Measurements from ENCODE around the gene GSTM2.

- TF ChIP-seq EZH2phosphoT487 (IDR thresholded peaks at IDR 0.05) (no peak), CTCF (IDR thresholded peaks at IDR 0.05) (no peak), EZH2 (IDR thresholded peaks at IDR 0.05) (no peak)
Observed at GRCh38 chr1:109626682-109627408, 41.0 kb upstream of the GSTM2 start.

All from neural progenitor cell (in vitro differentiated cells).